ENCODE results near the gene SERPINA6.

GRCh38 chr14:94368243-94368590 is 45.1 kb upstream of the SERPINA6 start:
- no peak for TF ChIP-seq CTCF (IDR thresholded peaks at IDR 0.05)
- TF ChIP-seq POLR2A (IDR thresholded peaks at IDR 0.05), result no peak

Measured in breast epithelium (tissue), 3 donors.